WTC11 (cell line): ENCODE results near the gene RIPK1. TPM values are rescaled to one million over a fixed set of nuclear protein-coding genes. Genes with fewer than 3 reads are reported as not detected.

Experiments used
- ATAC-seq: fragments of 200-7000 bp; cut with Tn5 transposase; 2 replicates; pipeline ENCODE4 v1.10.0; 2021; ENCODE audit warnings: mild to moderate bottlenecking, moderate library complexity
- CTCF ChIA-PET: fragments of 300-600 bp; sonication (Branson Sonifier 250); formaldehyde crosslinking; loops from one replicate; lab custom pipeline; 2021; ENCODE audit warnings: antibody characterized with exemption; lab: Charles Lee
- POLR2A ChIA-PET: fragments of 350-600 bp; sonication (Branson Sonifier 250); formaldehyde crosslinking; loops from one replicate; lab custom pipeline; 2021; ENCODE audit warnings: antibody characterized with exemption; lab: Charles Lee
- DNase-seq: peaks from one replicate; pipeline ENCODE4 v3.0.0; 2021; ENCODE audit warnings: low spot score
- H3K27ac Mint-ChIP-seq: 2 replicates; pipeline ENCODE4 v1.8.0; 2021; ENCODE audit warnings: mixed read lengths
- H3K27me3 Mint-ChIP-seq: 2 replicates; pipeline ENCODE4 v1.8.0; 2021; ENCODE audit warnings: low read depth, mild to moderate bottlenecking, moderate library complexity, mixed read lengths
- H3K36me3 Mint-ChIP-seq: 2 replicates; pipeline ENCODE4 v1.8.0; 2021; ENCODE audit warnings: mixed read lengths
- H3K4me1 Mint-ChIP-seq: 2 replicates; pipeline ENCODE4 v1.8.0; 2022; ENCODE audit warnings: mixed read lengths
- H3K4me3 Mint-ChIP-seq: 2 replicates; pipeline ENCODE4 v1.8.0; 2021; ENCODE audit warnings: mild to moderate bottlenecking, moderate library complexity, mixed read lengths
- H3K9me3 Mint-ChIP-seq: 2 replicates; pipeline ENCODE4 v1.8.0; 2021; ENCODE audit warnings: mixed read lengths
- ATF2 ChIP-seq: sonication (generic); formaldehyde crosslinking; IDR thresholded peaks from 2 replicates; pipeline ENCODE4 v1.8.1; 2022; ENCODE audit warnings: low read depth, missing genetic modification reagents, borderline replicate concordance
- ATF3 ChIP-seq: sonication (generic); formaldehyde crosslinking; conservative IDR thresholded peaks from 2 replicates; pipeline ENCODE4 v1.8.1; 2022; ENCODE audit warnings: mild to moderate bottlenecking, missing genetic modification reagents
- E2F1 ChIP-seq: sonication (generic); formaldehyde crosslinking; IDR thresholded peaks from 2 replicates; pipeline ENCODE4 v1.8.0; 2022; ENCODE audit warnings: mild to moderate bottlenecking, missing genetic modification reagents
- E2F5 ChIP-seq: sonication (generic); formaldehyde crosslinking; IDR thresholded peaks from 2 replicates; pipeline ENCODE4 v1.8.1; 2022; ENCODE audit warnings: mild to moderate bottlenecking, moderate library complexity, missing genetic modification reagents
- FOXK1 ChIP-seq: sonication (generic); formaldehyde crosslinking; IDR thresholded peaks from 2 replicates; pipeline ENCODE4 v1.8.0; 2022; ENCODE audit warnings: mild to moderate bottlenecking, moderate library complexity, missing genetic modification reagents
- GRHL2 ChIP-seq: fragments of 250-450 bp; sonication (Bioruptor Pico); IDR thresholded peaks from 2 replicates; pipeline ENCODE4 v1.8.0; 2022; ENCODE audit warnings: mild to moderate bottlenecking, moderate library complexity; ENCODE audit not compliant: insufficient replicate concordance, severe bottlenecking
- MAX ChIP-seq: sonication (generic); formaldehyde crosslinking; IDR thresholded peaks from 2 replicates; pipeline ENCODE4 v1.8.0; 2022; ENCODE audit warnings: mild to moderate bottlenecking, missing genetic modification reagents
- MYBL2 ChIP-seq: sonication (generic); formaldehyde crosslinking; IDR thresholded peaks from 2 replicates; pipeline ENCODE4 v1.8.1; 2023; ENCODE audit warnings: mild to moderate bottlenecking, moderate library complexity, missing genetic modification reagents
- NR1H2 ChIP-seq: sonication (generic); formaldehyde crosslinking; IDR thresholded peaks from 2 replicates; pipeline ENCODE4 v1.9.0; 2021; ENCODE audit warnings: mild to moderate bottlenecking, moderate library complexity, missing genetic modification reagents
- RORB ChIP-seq: fragments of 250-450 bp; sonication (Bioruptor Pico); IDR thresholded peaks from 2 replicates; pipeline ENCODE4 v1.9.0; 2021; ENCODE audit warnings: mild to moderate bottlenecking
- SMAD3 ChIP-seq: sonication (generic); formaldehyde crosslinking; IDR thresholded peaks from 2 replicates; pipeline ENCODE4 v1.8.0; 2022; ENCODE audit warnings: missing genetic modification reagents, mild to moderate bottlenecking, borderline replicate concordance
- TCF7 ChIP-seq: sonication (generic); formaldehyde crosslinking; IDR thresholded peaks from 2 replicates; pipeline ENCODE4 v1.8.0; 2022; ENCODE audit warnings: mild to moderate bottlenecking, low read depth, missing genetic modification reagents, moderate library complexity
- TEAD1 ChIP-seq: sonication (generic); formaldehyde crosslinking; IDR thresholded peaks from 2 replicates; pipeline ENCODE4 v1.8.0; 2022; ENCODE audit warnings: mild to moderate bottlenecking, missing genetic modification reagents
- ZNF219 ChIP-seq: sonication (generic); formaldehyde crosslinking; IDR thresholded peaks from 2 replicates; pipeline ENCODE4 v1.8.0; 2023; ENCODE audit warnings: missing genetic modification reagents, mild to moderate bottlenecking, borderline replicate concordance
- ZNF263 ChIP-seq: sonication (generic); formaldehyde crosslinking; IDR thresholded peaks from 2 replicates; pipeline ENCODE4 v1.8.1; 2022; ENCODE audit warnings: low read depth, mild to moderate bottlenecking, moderate library complexity, missing genetic modification reagents
- ZNF317 ChIP-seq: sonication (generic); formaldehyde crosslinking; IDR thresholded peaks from 2 replicates; pipeline ENCODE4 v1.8.1; 2023; ENCODE audit warnings: low read depth, mild to moderate bottlenecking, moderate library complexity, missing genetic modification reagents, borderline replicate concordance
- ZNF425 ChIP-seq: fragments of 250-450 bp; sonication (Bioruptor Pico); conservative IDR thresholded peaks from 2 replicates; pipeline ENCODE4 v1.9.0; 2021; ENCODE audit warnings: mild to moderate bottlenecking
- ZNF532 ChIP-seq: fragments of 250-450 bp; sonication (Bioruptor Pico); IDR thresholded peaks from 2 replicates; pipeline ENCODE4 v1.9.0; 2021; ENCODE audit warnings: mild to moderate bottlenecking, borderline replicate concordance
- ZSCAN18 ChIP-seq: fragments of 250-450 bp; sonication (Bioruptor Pico); IDR thresholded peaks from 2 replicates; pipeline ENCODE4 v2.1.2; 2022; ENCODE audit warnings: mild to moderate bottlenecking, moderate library complexity
- total RNA-seq: library from RNA; stranded (reverse); gene quantifications from 3 replicates; pipeline ENCODE4 v1.2.3, GENCODE V29; 2021

RIPK1 gene
- total RNA-seq, 1 experiment from 2014 or later = 8.7 TPM

GRCh38 chr6:3094815-3095214 lies 26.5 kb downstream of the RIPK1 start:
- TF ChIP-seq ATF2 (no peak), RORB (CRISPR knock-in tag) (no peak), FOXK1 (CRISPR knock-in tag) (no peak), MYBL2 (no peak), E2F5 (no peak), E2F1 (CRISPR knock-in tag) (no peak), ZNF219 (CRISPR knock-in tag) (no peak), SMAD3 (CRISPR knock-in tag) (no peak), GRHL2 (no peak), ZNF532 (no peak), ATF3 (CRISPR knock-in tag) (no peak), NR1H2 (CRISPR knock-in tag) (no peak), ZSCAN18 (no peak), ZNF425 (CRISPR knock-in tag) (no peak), TEAD1 (CRISPR knock-in tag) (no peak), MAX (CRISPR knock-in tag) (no peak), TCF7 (no peak), ZNF317 (no peak), ZNF263 (CRISPR knock-in tag) (no peak)
- CTCF ChIA-PET = no interaction called here
- POLR2A ChIA-PET = no interaction called here
- peaks cover 3% of the 10 kb centered on the region for H3K27me3 Mint-ChIP-seq
- no peaks in the 10 kb centered on the region for H3K4me1 Mint-ChIP-seq
- no peak overlapping the region for H3K27ac Mint-ChIP-seq
- H3K36me3 Mint-ChIP-seq = peaks cover 63% of the 10 kb centered on the region
- no peak overlapping the region for H3K4me3 Mint-ChIP-seq
- no peak for ATAC-seq
- DNase-seq = no peak
- H3K9me3 Mint-ChIP-seq = peaks cover 49% of the 10 kb centered on the region
